Adrenal gland (tissue), 12 donors: Measurements from ENCODE around the gene GOLGA6A. TPM values are rescaled to one million over a fixed set of nuclear protein-coding genes. Genes with fewer than 3 reads are reported as not detected.
"Not testable (repeated sequence)": the region's sequence is repeated elsewhere in the genome, so short reads cannot be mapped to it uniquely, and the experiment has no call there.

Experiments
- DNase-seq, 7 donors: peaks; one replicate each; pipeline ENCODE4 v3.0.0-alpha.2; 2019 to 2020
- H3K27ac ChIP-seq, 5 donors: fragments of 200-600 bp; sonication (generic) in 4 of 5; 1 replicate in 3 of 5; 2 replicates in 2 of 5; pipeline versions ENCODE4 v1.5.1 to v1.8.0; 2016 to 2020; ENCODE audit warnings: mild to moderate bottlenecking in 1 of 5
- H3K27me3 ChIP-seq: fragments of 200-600 bp; 2 replicates; pipeline ENCODE4 v1.8.0; 2021
- H3K36me3 ChIP-seq, 2 donors: fragments of 200-600 bp; replicated peaks in 1 of 2; 1 replicate in 1 of 2; 2 replicates in 1 of 2; pipeline versions ENCODE4 v1.5.1 to v1.8.0; 2018 to 2022
- H3K4me1 ChIP-seq, 2 donors: fragments of 200-600 bp; replicated peaks in 1 of 2; 1 replicate in 1 of 2; 2 replicates in 1 of 2; pipeline versions ENCODE4 v1.5.1 to v1.8.0; 2018 to 2021
- H3K4me3 ChIP-seq, 4 donors: fragments of 200-600 bp; sonication (generic) in 3 of 4; one replicate each; pipeline ENCODE4 v1.5.1; 2016 to 2018
- H3K9me3 ChIP-seq, 3 donors: fragments of 200-600 bp; sonication (generic) in 1 of 3; replicated peaks in 1 of 3; 1 replicate in 2 of 3; 2 replicates in 1 of 3; pipeline versions ENCODE4 v1.5.1 to v1.8.0; 2016 to 2021
- POLR2A ChIP-seq, 2 donors: fragments of 450-650 bp; IDR thresholded peaks; one replicate each; pipeline ENCODE4 v1.6.1; 2017; ENCODE audit warnings: antibody characterized with exemption in 2 of 2, mild to moderate bottlenecking in 2 of 2, moderate library complexity in 1 of 2
- WGBS, 4 donors: extraction: QIAGEN DNeasy Blood & Tissue Kit in 2 of 4; methylation state at CpG; one replicate each; pipeline versions ENCODE4 v1.1.5 to v1.1.7; 2013 to 2017; 5-methylcytosine and 5-hydroxymethylcytosine counted together
- intact Hi-C, 2 donors: fragments of 100-400 bp; cut with DNase I; formaldehyde crosslinking; loops; one replicate each; pipeline versions ENCODE4 v1.14.1 to v1.15.0; 2022 to 2023
- polyA plus RNA-seq, 3 donors: library from polyadenylated mRNA; stranded (reverse); fragments of 200-250 nt in 2 of 3; fragments of 350-450 nt in 1 of 3; fragmentation: Illumina TruSeq in 1 of 3; extraction: RNeasy Lipid Tissue Mini Kit (QIAGEN cat#74804) in 1 of 3; gene quantifications; one replicate each; pipeline ENCODE4 v1.2.3, GENCODE V29; 2013 to 2014
- total RNA-seq, 9 donors: library from RNA; depleted of rRNA in 4 of 9; stranded (reverse); fragments of >200 nt in 4 of 9; fragments of 120-200 nt in 1 of 9; fragmentation: NEBNext Ultra II Directional in 1 of 9; extraction: Animal tissue kit (Norgen Biotek cat#: 25700) in 1 of 9; gene quantifications; one replicate each; pipeline versions ENCODE4 v1.1.0 to v1.2.4, GENCODE V29; 2013 to 2023
- TF ChIP-seq, protein P1 (sequence below), 6 experiments: fragments of 450-650 bp in 4 of 6; fragments of 200-600 bp in 2 of 6; sonication (generic) in 1 of 6; IDR thresholded peaks; 1 replicate in 5 of 6; 2 replicates in 1 of 6; pipeline versions ENCODE4 v1.5.1 to v1.8.0; 2016 to 2021; ENCODE audit warnings: antibody characterized with exemption in 6 of 6, mild to moderate bottlenecking in 2 of 6, moderate library complexity in 1 of 6
- donor health status: healthy with polysubstance abuse.
- donor health status: Bipolar disorder and iron deficiency.
- donor health status: DM: yes; HTN: yes; CAD: no.
- donor health status: DM: no; HTN: no; CAD: no.
- donor health status: DM: no; HTN: no; CAD: no.
- donor health status: DM: yes; HTN: yes; CAD: no.

GOLGA6A gene
- total and polyA plus RNA-seq, 12 donors = 0.03 to 0.44 TPM; not detected in 10

DNA sequence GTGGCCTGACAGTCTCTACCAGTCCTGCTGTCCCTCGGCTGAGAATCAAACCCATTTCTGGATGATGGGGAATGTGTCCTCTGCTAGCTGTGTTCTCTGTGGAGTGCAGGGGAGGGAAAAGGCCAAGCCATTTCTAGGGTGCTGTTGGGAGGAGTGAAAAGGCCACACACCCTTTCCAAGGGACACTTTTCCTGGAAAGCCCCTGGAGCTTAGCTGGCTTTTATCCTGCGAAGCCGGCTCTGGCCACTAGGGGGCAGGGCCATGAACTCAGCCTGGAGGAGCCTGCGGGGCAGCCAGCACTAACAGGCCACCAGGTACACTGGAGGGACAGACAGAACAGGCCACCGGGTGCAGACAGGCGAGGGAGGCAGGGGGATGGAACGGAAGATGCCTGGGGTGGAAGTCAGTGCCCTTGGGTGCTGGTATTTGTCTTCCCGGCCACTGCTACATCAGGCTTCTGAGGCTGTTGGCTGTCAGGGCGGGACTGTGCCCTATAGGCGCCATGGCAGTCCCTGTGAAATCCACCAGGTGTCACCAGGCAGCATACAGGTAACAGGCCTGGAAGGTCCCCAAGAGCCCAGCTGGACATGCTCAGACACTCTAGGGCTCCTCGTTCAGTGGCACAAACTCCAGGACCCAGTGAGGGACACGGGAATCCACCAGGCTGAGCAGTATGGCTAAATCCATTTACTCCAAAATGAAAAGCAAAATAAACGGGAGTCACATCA is 16.5 kb downstream of the GOLGA6A start:
- H3K27me3 ChIP-seq, H3K4me3 ChIP-seq, H3K27ac ChIP-seq, H3K4me1 ChIP-seq, H3K9me3 ChIP-seq, H3K36me3 ChIP-seq, intact Hi-C loops: not testable (repeated sequence)
- DNase-seq = peak; percentile 29 to 70 (median 52)
- WGBS, 4 donors = 0 to 32% (median 27%) methylated on average over 2 to 7 of the region's 13 CpGs
- TF ChIP-seq, protein P1, sequence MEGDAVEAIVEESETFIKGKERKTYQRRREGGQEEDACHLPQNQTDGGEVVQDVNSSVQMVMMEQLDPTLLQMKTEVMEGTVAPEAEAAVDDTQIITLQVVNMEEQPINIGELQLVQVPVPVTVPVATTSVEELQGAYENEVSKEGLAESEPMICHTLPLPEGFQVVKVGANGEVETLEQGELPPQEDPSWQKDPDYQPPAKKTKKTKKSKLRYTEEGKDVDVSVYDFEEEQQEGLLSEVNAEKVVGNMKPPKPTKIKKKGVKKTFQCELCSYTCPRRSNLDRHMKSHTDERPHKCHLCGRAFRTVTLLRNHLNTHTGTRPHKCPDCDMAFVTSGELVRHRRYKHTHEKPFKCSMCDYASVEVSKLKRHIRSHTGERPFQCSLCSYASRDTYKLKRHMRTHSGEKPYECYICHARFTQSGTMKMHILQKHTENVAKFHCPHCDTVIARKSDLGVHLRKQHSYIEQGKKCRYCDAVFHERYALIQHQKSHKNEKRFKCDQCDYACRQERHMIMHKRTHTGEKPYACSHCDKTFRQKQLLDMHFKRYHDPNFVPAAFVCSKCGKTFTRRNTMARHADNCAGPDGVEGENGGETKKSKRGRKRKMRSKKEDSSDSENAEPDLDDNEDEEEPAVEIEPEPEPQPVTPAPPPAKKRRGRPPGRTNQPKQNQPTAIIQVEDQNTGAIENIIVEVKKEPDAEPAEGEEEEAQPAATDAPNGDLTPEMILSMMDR (IDR thresholded peaks at IDR 0.05) = peak in 5 of 6 experiments; percentile 18 to 56 (median 35)

DNA sequence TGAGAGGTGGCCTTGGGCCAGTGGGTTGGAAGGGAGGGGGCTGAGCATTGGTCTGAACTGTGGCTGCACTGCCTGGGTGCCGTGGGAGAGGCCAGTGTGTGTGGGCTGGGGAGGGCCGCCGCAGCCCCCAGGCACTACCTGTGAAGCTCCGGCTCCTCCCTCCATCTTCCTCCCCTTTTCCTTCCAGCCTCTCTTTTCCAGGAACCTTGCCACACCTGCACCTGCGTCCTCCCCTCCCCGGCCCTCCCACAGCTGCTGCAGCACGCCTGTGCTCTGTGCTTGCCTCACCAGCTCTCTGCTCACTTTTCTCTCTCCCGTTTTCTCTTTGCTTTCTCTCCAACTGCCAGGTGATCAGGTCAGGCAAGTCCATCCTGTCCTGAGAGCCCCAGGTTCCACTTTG is 17.5 kb downstream of the GOLGA6A start:
- intact Hi-C loops = loop anchor here in 1 of 2 donors (5.0 kb wide), 1 partner anchor 247 kb away; no protein-coding TSS in a partner anchor
- peak in 1 of 7 donors; percentile 12 for DNase-seq
- 52 to 75% (median 67%) methylated on average over 5 to 8 of the region's 8 CpGs for WGBS, 4 donors
- not testable (repeated sequence) for H3K27me3 ChIP-seq, H3K9me3 ChIP-seq, H3K4me1 ChIP-seq, H3K36me3 ChIP-seq, H3K27ac ChIP-seq, H3K4me3 ChIP-seq

DNA sequence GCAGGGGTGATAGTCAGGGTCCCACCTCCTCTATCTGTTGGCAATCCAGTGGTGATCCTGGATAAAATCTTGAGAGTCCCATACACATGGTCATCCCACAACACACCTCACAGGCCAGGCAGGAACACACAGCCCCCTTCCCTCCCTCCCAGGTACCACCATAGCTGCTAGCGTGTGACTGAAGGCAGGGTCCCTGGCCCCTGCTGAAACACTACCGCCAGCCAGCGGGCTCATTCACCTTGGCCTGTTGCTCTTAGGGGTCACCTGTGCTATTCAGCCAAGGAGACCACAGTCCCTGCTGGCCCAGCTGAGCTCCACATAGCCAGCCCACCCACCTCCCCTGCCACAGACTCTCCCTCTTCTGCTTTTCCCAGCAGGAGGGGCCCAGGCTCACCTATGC is 18.2 kb downstream of the GOLGA6A start:
- not testable (repeated sequence) for H3K9me3 ChIP-seq, H3K4me1 ChIP-seq, DNase-seq, H3K27me3 ChIP-seq, H3K4me3 ChIP-seq, H3K27ac ChIP-seq, H3K36me3 ChIP-seq
- 79 to 100% (median 90%) methylated on average over 3 of the region's 3 CpGs for WGBS, 4 donors
- intact Hi-C loops = loop anchor here in 1 of 2 donors (5.0 kb wide), 1 partner anchor 248 kb away; no protein-coding TSS in a partner anchor

DNA sequence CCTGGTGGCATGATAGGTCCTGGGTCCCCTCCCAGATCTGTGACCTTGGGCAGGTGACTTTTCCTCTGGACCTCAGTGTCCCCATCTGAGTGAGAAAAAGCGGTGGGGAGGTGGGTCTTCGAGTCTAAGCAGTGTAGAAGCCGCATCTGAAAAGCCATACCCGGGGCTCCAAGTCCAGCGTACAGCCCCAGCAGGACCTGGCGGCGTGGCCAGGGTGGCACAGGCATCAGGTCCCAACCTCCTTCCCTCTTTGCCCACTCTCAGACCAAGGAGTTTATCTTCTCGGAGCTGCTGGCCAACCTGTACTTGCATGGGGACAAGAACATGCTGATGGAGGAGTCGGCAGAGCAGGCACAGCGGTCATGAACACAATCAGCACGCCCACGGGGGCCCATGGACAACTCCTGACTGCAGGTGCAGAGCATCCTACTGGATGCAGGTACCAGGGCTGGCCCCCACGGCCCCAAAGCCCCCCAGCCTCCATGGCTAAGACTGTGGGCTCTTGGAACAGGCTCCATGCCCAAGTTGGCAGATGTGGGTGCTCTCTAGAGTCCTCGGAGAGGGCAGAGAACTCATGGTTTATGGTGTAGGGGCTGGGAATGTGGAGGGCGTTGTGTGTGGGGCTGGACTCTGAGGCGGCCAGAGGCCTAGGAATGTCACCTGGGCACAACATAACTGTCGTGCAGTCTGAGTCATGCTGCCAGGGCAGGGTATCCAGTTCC is 18.8 kb downstream of the GOLGA6A start:
- intact Hi-C loops = loop anchor here in 1 of 2 donors (5.0 kb wide), 1 partner anchor 249 kb away; no protein-coding TSS in a partner anchor
- not testable (repeated sequence) for H3K27ac ChIP-seq, H3K36me3 ChIP-seq, H3K27me3 ChIP-seq, H3K4me1 ChIP-seq, H3K4me3 ChIP-seq, DNase-seq, H3K9me3 ChIP-seq
- 79 to 84% (median 81%) methylated on average over 8 to 11 of the region's 17 CpGs for WGBS, 4 donors

DNA sequence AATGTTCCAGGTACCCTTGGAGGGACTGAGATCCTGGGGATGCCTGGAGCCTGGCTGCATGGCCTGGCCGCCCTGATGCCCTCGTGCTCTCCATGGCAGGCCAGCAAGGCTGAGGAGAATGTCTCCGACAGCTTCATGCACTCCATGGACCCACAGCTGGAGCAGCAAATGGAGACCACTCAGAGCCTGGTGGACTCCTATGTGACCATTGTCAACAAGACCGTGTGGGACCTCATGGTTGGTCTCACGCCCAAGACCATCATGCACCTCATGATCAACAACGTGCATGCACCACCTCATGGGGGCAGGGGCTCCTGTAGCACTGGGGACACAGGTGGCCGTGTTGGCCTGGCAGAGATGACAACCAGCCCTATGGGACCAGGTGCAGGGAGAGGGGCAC is 19.7 kb downstream of the GOLGA6A start:
- Histone ChIP-seq H3K27me3 (no peaks in the 10 kb centered on the region), H3K4me3 (no peak overlapping the region), H3K27ac (no peak overlapping the region), H3K4me1 (no peaks in the 10 kb centered on the region), H3K9me3 (no peaks in the 10 kb centered on the region), H3K36me3 (no peaks in the 10 kb centered on the region)
- 83 to 95% (median 89%) methylated on average over 6 to 7 of the region's 7 CpGs; no CpG with 5 or more reads in 1 of the 4 donors for WGBS, 4 donors
- DNase-seq = peak in 1 of 7 donors; percentile 11
- intact Hi-C loops = loop anchor here in 1 of 2 donors (5.0 kb wide), 1 partner anchor 250 kb away; no protein-coding TSS in a partner anchor
- TF ChIP-seq, protein P1 (IDR thresholded peaks at IDR 0.05) = no peak
- no peak for TF ChIP-seq POLR2A (IDR thresholded peaks at IDR 0.05)
